Upper lobe of left lung (tissue), 4 donors: ENCODE data around the gene STARD5.

Experiments used
- CTCF ChIP-seq, 6 experiments: fragments of 450-650 bp in 4 of 6; fragments of 200-600 bp in 2 of 6; sonication (generic) in 2 of 6; IDR thresholded peaks; one replicate each; pipeline ENCODE4 v1.5.1; 2016 to 2019; ENCODE audit warnings: antibody characterized with exemption in 6 of 6
- POLR2AphosphoS5 ChIP-seq, 2 donors: sonication (generic); formaldehyde crosslinking; IDR thresholded peaks; one replicate each; pipeline ENCODE4 v1.5.1; 2017; ENCODE audit warnings: antibody characterized with exemption in 2 of 2

DNA sequence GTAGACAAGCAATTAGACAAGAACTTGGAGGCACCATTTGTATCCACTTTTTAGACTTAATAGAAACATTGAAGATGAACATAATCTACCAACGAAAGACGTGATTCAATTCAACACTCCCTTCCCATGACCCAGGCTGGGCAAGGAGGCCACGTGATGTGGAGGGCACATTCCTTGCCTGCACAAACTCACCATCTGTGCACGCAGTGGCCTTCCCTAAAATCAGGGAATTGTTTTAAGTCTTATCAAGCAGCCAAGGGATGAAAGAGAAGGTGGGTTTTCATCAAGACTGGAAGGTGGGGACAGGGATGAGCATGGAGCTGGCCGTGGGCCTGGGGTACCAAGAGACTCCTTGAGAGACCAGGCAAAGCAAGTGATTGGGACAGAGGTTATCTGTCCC, 13.5 kb downstream of the STARD5 start:
- TF ChIP-seq CTCF (IDR thresholded peaks at IDR 0.05) (no peak), POLR2AphosphoS5 (IDR thresholded peaks at IDR 0.05) (no peak)
